HCT116 (cell line): Measurements from ENCODE around the gene DGAT2. TPM values are rescaled to one million over a fixed set of nuclear protein-coding genes. Genes with fewer than 3 reads are reported as not detected.

Experiments used
- ATAC-seq: fragments of 200-7000 bp; cut with Tn5 transposase; 2 replicates; pipeline ENCODE4 v1.9.1; 2020; ENCODE audit warnings: mild to moderate bottlenecking, moderate library complexity
- BruUV-seq: library from RNA; stranded (reverse); fragments of 400-500 nt; replicated peaks from 2 replicates; lab custom pipeline; 2021; lab: Mats Ljungman, UMichigan
- CTCF ChIA-PET: fragments of 300-600 bp; sonication (Branson Sonifier 250); formaldehyde crosslinking; loops from one replicate; lab custom pipeline; 2021; ENCODE audit warnings: antibody characterized with exemption; lab: Charles Lee
- POLR2A ChIA-PET: fragments of 300-600, 350-600 bp; sonication (Branson Sonifier 250); formaldehyde crosslinking; loops from one replicate; lab custom pipeline; 2021; ENCODE audit warnings: antibody characterized with exemption; lab: Charles Lee
- RAD21 ChIA-PET, 2 experiments: fragments of 300-600 bp; sonication (Branson Sonifier 250); formaldehyde crosslinking; loops; one replicate each; lab custom pipeline; 2023; ENCODE audit warnings: low total read pairs in 2 of 2; ENCODE audit not compliant: uncharacterized antibody in 2 of 2, unreplicated experiment in 2 of 2, low non-redundant PET in 1 of 2; lab: Charles Lee
- DNase-seq: peaks from one replicate; pipeline ENCODE4 v3.0.0-alpha.2; 2010; ENCODE audit warnings: low read depth, low spot score
- H2AFZ ChIP-seq: fragments of 200-600 bp; shearing (Covaris generic), sonication (generic); 2 replicates; pipeline ENCODE4 v1.6.1; 2017; ENCODE audit warnings: low read depth, mixed run types, mixed read lengths, antibody characterized with exemption, low read length; ENCODE audit not compliant: poor library complexity, severe bottlenecking
- H3K27ac ChIP-seq: 2 replicates; pipeline ENCODE4 v1.5.1; 2012; ENCODE audit warnings: low read depth, low read length
- H3K27me3 ChIP-seq: fragments of 200-600 bp; sonication (generic); 2 replicates; pipeline ENCODE4 v1.6.1; 2016; ENCODE audit warnings: mixed run types, low read length, mixed read lengths; ENCODE audit not compliant: insufficient read depth
- H3K36me3 ChIP-seq, 2 experiments: fragments of 200-500 bp in 1 of 2; fragments of 200-600 bp in 1 of 2; sonication (Bioruptor generic) in 1 of 2; sonication (generic) in 1 of 2; 2 replicates each; pipeline versions ENCODE4 v1.5.1 to v1.6.1; 2014 to 2016; ENCODE audit warnings: low read length in 2 of 2, inconsistent platforms in 1 of 2, mixed read lengths in 1 of 2, mixed run types in 1 of 2; ENCODE audit not compliant: insufficient read depth in 2 of 2, control insufficient read depth in 1 of 2
- H3K4me1 ChIP-seq, 2 experiments: fragments of 200-600 bp in 1 of 2; sonication (generic) in 1 of 2; 2 replicates each; pipeline versions ENCODE4 v1.5.1 to v1.6.1; 2012 to 2017; ENCODE audit warnings: low read length in 2 of 2, inconsistent platforms in 1 of 2, mild to moderate bottlenecking in 1 of 2, mixed read lengths in 1 of 2, mixed run types in 1 of 2, moderate library complexity in 1 of 2; ENCODE audit not compliant: insufficient read depth in 2 of 2, control insufficient read depth in 1 of 2
- H3K4me2 ChIP-seq: fragments of 200-600 bp; sonication (generic); 2 replicates; pipeline ENCODE4 v1.6.1; 2017; ENCODE audit warnings: mixed run types, low read length, mixed read lengths
- H3K4me3 ChIP-seq, 2 experiments: fragments of 200-600 bp in 1 of 2; sonication (generic) in 1 of 2; replicated peaks in 1 of 2; 2 replicates each; pipeline ENCODE4 v1.5.1; 2011 to 2016; ENCODE audit warnings: low read length in 2 of 2, control low read depth in 1 of 2, low read depth in 1 of 2, mild to moderate bottlenecking in 1 of 2, mixed read lengths in 1 of 2, mixed run types in 1 of 2
- H3K79me2 ChIP-seq: fragments of 200-600 bp; sonication (generic); 2 replicates; pipeline ENCODE4 v1.6.1; 2017; ENCODE audit warnings: mild to moderate bottlenecking, mixed run types, low read length, moderate library complexity, mixed read lengths; ENCODE audit not compliant: insufficient read depth
- H3K9ac ChIP-seq: fragments of 200-600 bp; sonication (generic); 2 replicates; pipeline ENCODE4 v1.6.1; 2016; ENCODE audit warnings: low read length, mixed read lengths
- H3K9me2 ChIP-seq: fragments of 200-600 bp; sonication (generic), shearing (Covaris generic); 2 replicates; pipeline ENCODE4 v1.6.1; 2017; ENCODE audit warnings: mixed run types, mild to moderate bottlenecking, moderate library complexity; ENCODE audit not compliant: insufficient read depth
- H3K9me3 ChIP-seq, 2 experiments: fragments of 200-500 bp in 1 of 2; fragments of 200-600 bp in 1 of 2; sonication (Bioruptor generic) in 1 of 2; sonication (generic) in 1 of 2; 2 replicates each; pipeline ENCODE4 v1.6.1; 2014 to 2017; ENCODE audit warnings: low read length in 2 of 2, mixed read lengths in 2 of 2, inconsistent platforms in 1 of 2, low read depth in 1 of 2, mild to moderate bottlenecking in 1 of 2, mixed run types in 1 of 2, moderate library complexity in 1 of 2; ENCODE audit not compliant: control insufficient read depth in 1 of 2, insufficient read depth in 1 of 2
- H4K20me1 ChIP-seq: fragments of 200-600 bp; sonication (generic), shearing (Covaris generic); 2 replicates; pipeline ENCODE4 v1.6.1; 2017; ENCODE audit warnings: mixed run types, mild to moderate bottlenecking, moderate library complexity; ENCODE audit not compliant: insufficient read depth
- CBX3 ChIP-seq: IDR thresholded peaks from 2 replicates; pipeline ENCODE4 v1.6.1; 2012; ENCODE audit warnings: low read depth
- ELF1 ChIP-seq: IDR thresholded peaks from 2 replicates; pipeline ENCODE4 v1.6.1; 2012; ENCODE audit warnings: low read depth, borderline replicate concordance
- EZH2 ChIP-seq: fragments of 200-600 bp; sonication (generic); IDR thresholded peaks from 2 replicates; pipeline ENCODE4 v1.6.1; 2017; ENCODE audit warnings: antibody characterized with exemption, mixed run types
- EZH2phosphoT487 ChIP-seq: fragments of 200-600 bp; IDR thresholded peaks from 2 replicates; pipeline ENCODE4 v1.6.1; 2018; ENCODE audit warnings: antibody characterized with exemption, borderline replicate concordance
- FOSL1 ChIP-seq: IDR thresholded peaks from 2 replicates; pipeline ENCODE4 v1.6.1; 2012; ENCODE audit warnings: low read depth
- JUND ChIP-seq: IDR thresholded peaks from 2 replicates; pipeline ENCODE4 v1.6.1; 2012
- POLR2A ChIP-seq: IDR thresholded peaks from 2 replicates; pipeline ENCODE4 v1.7.0; 2011; ENCODE audit warnings: borderline replicate concordance; ENCODE audit not compliant: insufficient read depth, insufficient read length; ENCODE audit errors: extremely low read depth
- POLR2AphosphoS5 ChIP-seq: IDR thresholded peaks from 2 replicates; pipeline ENCODE4 v1.6.1; 2011; ENCODE audit warnings: mild to moderate bottlenecking, low read depth, low read length, moderate library complexity
- RAD21 ChIP-seq: IDR thresholded peaks from 2 replicates; pipeline ENCODE4 v1.6.1; 2012; ENCODE audit warnings: low read depth, mild to moderate bottlenecking
- SIN3A ChIP-seq: IDR thresholded peaks from 2 replicates; pipeline ENCODE4 v1.6.1; 2012; ENCODE audit warnings: low read depth
- TCF7L2 ChIP-seq: IDR thresholded peaks from 2 replicates; pipeline ENCODE4 v1.7.0; 2011; ENCODE audit warnings: borderline replicate concordance, inconsistent platforms; ENCODE audit not compliant: insufficient read depth, insufficient read length; ENCODE audit errors: extremely low read depth
- YY1 ChIP-seq: IDR thresholded peaks from 2 replicates; pipeline ENCODE4 v1.6.1; 2011; ENCODE audit warnings: low read length, low read depth, moderate library complexity, mild to moderate bottlenecking; ENCODE audit not compliant: insufficient replicate concordance; ENCODE audit errors: extremely low read depth
- ZFX ChIP-seq: fragments of 450-650 bp; IDR thresholded peaks from 2 replicates; pipeline ENCODE4 v1.6.1; 2017
- ZNF274 ChIP-seq: fragments of 200-500 bp; sonication (Bioruptor generic); IDR thresholded peaks from 2 replicates; pipeline ENCODE4 v1.6.1; 2014; ENCODE audit warnings: mild to moderate bottlenecking, low read depth, low read length, inconsistent platforms
- intact Hi-C: fragments of 100-400 bp; cut with micrococcal nuclease; formaldehyde crosslinking; loops from 2 replicates; pipeline ENCODE4 v1.10.0; 2022
- total RNA-seq: library from RNA; stranded (reverse); gene quantifications from one replicate; pipeline ENCODE4 v1.2.1, GENCODE V29; 2021; ENCODE audit not compliant: unreplicated experiment
- TF ChIP-seq, protein P1 (sequence below): IDR thresholded peaks from 2 replicates; pipeline ENCODE4 v1.6.1; 2012
- TF ChIP-seq, protein P2 (sequence below): IDR thresholded peaks from 2 replicates; pipeline ENCODE4 v1.6.1; 2012
- TF ChIP-seq, protein P3 (sequence below): IDR thresholded peaks from 2 replicates; pipeline ENCODE4 v1.6.1; 2011; ENCODE audit warnings: mild to moderate bottlenecking, low read length, moderate library complexity; ENCODE audit not compliant: insufficient replicate concordance; ENCODE audit errors: extremely low read depth

The DGAT2 gene
- total RNA-seq, 1 experiment from 2014 or later: 2.4 TPM

DNA sequence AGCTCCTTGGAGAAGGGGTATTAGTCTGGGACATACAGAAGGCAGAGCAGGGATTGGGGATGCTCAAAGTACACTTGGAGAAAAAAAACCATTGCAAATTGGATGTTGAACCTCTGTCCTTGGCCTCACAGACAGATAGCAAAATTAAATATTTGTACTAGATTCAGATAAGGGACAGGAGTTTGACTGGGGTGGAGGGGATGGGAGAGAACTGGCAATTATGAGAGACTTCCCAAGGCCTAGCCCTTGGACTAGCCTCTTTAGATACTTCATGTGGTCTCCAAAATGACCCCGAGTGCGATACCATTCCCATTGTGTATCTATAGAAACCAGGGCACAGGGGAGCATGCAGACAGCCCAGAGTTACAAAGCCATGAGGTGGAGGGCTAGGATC lies 15.5 kb downstream of the DGAT2 start:
- DNase-seq (no peak), ATAC-seq (no peak)
- H3K4me3 ChIP-seq: no peak overlapping the region
- H3K9me3 ChIP-seq: no peaks in the 10 kb centered on the region
- RAD21 ChIA-PET: no interaction called here
- TF ChIP-seq, protein P1, sequence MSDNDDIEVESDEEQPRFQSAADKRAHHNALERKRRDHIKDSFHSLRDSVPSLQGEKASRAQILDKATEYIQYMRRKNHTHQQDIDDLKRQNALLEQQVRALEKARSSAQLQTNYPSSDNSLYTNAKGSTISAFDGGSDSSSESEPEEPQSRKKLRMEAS: no peak
- no peak for TF ChIP-seq JUND
- no peak for TF ChIP-seq FOSL1
- TF ChIP-seq ZNF274: no peak
- TF ChIP-seq CBX3: no peak
- no peak for TF ChIP-seq RAD21
- no peak for TF ChIP-seq ELF1
- no peak for TF ChIP-seq SIN3A
- TF ChIP-seq, protein P2, sequence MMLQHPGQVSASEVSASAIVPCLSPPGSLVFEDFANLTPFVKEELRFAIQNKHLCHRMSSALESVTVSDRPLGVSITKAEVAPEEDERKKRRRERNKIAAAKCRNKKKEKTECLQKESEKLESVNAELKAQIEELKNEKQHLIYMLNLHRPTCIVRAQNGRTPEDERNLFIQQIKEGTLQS: no peak
- TF ChIP-seq TCF7L2: no peak
- no peak for TF ChIP-seq EZH2phosphoT487
- no peak for TF ChIP-seq POLR2AphosphoS5
- TF ChIP-seq, protein P3, sequence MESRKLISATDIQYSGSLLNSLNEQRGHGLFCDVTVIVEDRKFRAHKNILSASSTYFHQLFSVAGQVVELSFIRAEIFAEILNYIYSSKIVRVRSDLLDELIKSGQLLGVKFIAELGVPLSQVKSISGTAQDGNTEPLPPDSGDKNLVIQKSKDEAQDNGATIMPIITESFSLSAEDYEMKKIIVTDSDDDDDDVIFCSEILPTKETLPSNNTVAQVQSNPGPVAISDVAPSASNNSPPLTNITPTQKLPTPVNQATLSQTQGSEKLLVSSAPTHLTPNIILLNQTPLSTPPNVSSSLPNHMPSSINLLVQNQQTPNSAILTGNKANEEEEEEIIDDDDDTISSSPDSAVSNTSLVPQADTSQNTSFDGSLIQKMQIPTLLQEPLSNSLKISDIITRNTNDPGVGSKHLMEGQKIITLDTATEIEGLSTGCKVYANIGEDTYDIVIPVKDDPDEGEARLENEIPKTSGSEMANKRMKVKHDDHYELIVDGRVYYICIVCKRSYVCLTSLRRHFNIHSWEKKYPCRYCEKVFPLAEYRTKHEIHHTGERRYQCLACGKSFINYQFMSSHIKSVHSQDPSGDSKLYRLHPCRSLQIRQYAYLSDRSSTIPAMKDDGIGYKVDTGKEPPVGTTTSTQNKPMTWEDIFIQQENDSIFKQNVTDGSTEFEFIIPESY: no peak
- TF ChIP-seq POLR2A: no peak
- TF ChIP-seq ZFX: no peak
- no peak for TF ChIP-seq EZH2
- no peak for TF ChIP-seq YY1
- TF ChIP-seq, all 23 proteins: peak for 0
- Histone ChIP-seq H3K9me2 (no peaks in the 10 kb centered on the region), H3K4me1 (peaks cover 0 to 7% of the 10 kb centered on the region in 2 experiments; a peak in 1 of 4 replicates), H4K20me1 (no peaks in the 10 kb centered on the region), H2AFZ (no peak overlapping the region), H3K27me3 (no peaks in the 10 kb centered on the region), H3K79me2 (no peaks in the 10 kb centered on the region), H3K36me3 (no peaks in the 10 kb centered on the region), H3K27ac (no peak overlapping the region), H3K9ac (no peak overlapping the region), H3K4me2 (no peak overlapping the region)
- intact Hi-C loops: no loop called here
- CTCF ChIA-PET: no interaction called here
- BruUV-seq: no TSS peak
- POLR2A ChIA-PET: no interaction called here
